HG02588 (cell line): ENCODE data around the gene GFOD1.
"Not testable (repeated sequence)": the region's sequence is repeated elsewhere in the genome, so short reads cannot be mapped to it uniquely, and the experiment has no call there.

Experiments
- ATAC-seq: cut with Tn5 transposase; IDR thresholded peaks from one replicate; pipeline ENCODE4 v1.9.1; 2021; ENCODE audit warnings: mild to moderate bottlenecking, moderate library complexity; ENCODE audit not compliant: unreplicated experiment

The GFOD1 gene

GRCh38 chr6:13511913-13512717 lies 24.7 kb upstream of the GFOD1 start:
- no peak for ATAC-seq

DNA sequence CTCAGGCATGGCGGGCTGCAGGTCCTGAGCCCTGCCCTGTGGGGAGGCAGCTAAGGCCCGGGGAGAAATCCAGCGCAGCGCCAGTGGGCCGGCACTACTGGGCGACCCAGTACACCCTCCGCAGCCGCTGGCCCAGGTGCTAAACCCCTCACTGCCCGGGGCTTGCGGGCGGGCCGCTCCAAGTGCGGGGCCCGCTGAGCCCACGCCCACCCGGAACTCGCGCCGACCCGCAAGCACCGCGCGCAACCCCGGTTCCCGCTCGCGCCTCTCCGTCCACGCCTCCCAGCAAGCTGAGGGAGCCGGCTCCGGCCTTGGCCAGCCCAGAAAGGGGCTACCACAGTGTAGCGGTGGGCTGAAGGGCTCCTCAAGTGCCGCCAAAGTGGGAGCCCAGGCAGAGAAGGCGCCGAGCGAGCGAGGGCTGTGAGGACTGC lies 23.8 kb upstream of the GFOD1 start:
- not testable (repeated sequence) for ATAC-seq

- ATAC-seq = not testable (repeated sequence)
Measured at GRCh38 chr6:13510433-13510832, 23.0 kb upstream of the GFOD1 start.

DNA sequence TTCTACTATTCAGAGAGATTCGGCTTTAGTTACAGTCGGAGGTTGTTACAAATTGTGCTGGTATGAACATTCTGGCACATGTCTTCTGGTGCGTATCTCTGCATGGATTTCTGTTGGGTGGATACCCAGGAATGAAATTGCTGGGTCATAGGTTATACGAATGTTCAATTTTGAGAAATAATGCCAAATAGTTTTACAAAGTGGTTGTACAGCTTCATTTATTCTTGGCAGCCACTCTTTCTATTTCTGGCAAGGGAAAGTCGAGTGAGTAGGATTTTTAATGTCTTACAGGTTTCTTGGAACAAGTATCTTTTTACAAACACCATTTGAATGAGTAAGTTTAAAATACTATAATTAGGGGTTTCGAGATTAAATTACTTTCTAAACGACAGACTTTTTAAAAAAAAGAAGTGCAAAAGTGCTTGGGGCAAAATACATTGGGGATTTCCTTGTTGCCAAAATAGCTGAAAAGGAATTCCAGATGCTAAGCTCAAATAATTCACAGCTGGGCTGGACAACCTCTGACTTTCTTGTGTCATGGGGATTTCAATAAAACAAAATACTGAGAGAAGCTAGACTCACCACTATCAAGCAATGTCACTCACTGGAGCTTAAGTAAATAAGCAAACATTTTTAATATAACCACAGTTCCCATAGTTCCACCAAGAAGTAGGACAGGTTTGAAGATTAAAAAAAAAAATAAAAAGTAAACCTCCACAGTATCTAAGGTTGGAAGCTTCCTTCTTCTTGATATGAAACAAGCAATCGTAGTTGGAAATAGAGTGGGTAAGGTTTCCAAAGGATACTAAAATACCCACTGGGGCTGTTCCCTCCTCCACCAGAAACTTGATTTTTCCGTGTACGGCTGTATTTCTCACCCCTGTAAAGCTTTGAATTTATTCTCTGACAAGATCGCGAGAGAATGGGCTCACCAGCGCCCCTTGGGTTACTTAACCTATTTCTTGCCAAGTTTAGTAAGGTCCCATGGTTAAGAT lies 21.6 kb upstream of the GFOD1 start:
- no peak for ATAC-seq

- ATAC-seq = no peak
Measured at GRCh38 chr6:13507306-13507860, 20.0 kb upstream of the GFOD1 start.

GRCh38 chr6:13505345-13505734 lies 17.9 kb upstream of the GFOD1 start:
- ATAC-seq = no peak

DNA sequence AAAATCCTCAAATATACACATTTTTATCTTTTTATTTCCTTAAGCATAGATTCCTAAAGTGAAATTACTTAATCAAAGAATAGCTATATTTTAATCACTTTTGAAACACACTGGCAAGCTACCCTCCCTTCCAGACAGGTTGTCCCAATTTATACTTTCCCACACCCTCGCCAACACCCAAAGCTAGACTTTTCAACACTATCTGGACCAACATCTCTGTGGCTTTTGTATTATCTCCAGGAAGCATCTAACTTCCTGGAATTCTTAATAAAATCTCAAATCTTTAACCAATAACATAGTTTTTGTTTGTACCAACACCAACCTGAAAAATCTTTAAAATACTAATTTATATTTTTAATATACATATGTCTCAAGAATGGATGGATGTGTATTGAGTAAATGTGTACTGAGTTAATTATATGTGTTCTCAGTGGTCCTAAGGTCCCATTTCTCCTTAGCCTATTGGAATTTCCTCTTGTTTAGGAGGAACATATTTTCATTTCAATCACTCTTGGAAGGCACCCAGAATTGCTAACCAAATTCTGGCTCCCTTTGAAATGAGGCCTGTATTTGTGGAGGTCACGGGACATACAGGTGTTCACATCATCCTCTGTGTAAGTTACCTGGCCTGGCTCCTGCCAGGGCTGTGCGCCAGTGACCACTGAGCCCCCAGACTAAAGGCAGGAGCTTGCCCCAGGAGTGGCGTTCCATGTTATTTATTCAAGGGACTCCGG lies 17.4 kb upstream of the GFOD1 start:
- ATAC-seq = no peak

DNA sequence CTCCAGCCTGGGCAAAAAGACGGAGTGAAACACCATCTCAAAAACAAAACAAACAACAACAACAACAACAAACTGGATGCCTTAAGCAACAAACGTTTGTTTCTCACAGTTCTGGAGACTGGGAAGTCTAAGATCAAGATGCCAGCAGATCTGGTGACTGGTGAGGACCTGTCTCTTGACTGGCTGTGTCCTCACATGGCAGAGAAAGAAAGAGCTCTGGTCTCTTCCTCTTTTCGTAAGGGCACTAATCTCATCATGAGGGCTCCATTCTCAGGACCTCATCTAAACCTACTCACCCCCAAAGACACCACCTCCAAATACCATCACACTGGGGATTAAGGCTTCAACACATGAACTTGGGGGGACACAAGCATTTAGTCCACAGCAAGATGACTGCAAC lies 13.5 kb upstream of the GFOD1 start:
- ATAC-seq = no peak

GRCh38 chr6:13500264-13500663 lies 12.9 kb upstream of the GFOD1 start:
- no peak for ATAC-seq

DNA sequence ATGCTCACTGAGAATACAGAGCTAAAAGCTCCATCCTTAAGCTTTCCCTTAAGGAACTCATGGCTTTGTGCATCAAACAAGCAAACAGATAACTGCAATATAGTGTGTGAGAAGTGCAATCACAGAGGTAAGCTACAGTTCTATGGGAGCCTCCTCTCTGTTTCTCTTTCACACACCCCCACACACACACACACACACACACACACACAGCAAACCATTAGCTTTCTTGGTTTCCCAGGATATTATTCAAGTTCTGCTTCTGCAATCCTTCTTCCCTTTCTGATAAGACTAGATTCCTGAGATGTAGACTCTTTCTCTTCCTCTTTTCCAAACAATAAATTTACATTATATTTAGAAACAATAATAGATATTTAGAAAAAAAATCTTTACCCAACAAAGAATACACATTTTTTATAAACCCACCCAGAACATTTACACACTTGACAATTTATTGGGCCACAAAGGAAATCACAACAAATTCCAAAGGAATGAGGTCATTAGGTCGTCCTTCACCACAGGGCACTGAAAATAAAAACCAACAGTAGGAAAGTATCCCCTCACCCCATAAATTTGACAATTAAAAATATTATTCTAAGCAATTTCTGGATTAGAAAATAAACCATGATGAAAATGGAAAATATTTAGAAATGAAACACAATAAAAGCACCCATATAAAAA lies 9.3 kb upstream of the GFOD1 start:
- ATAC-seq = no peak

- no peak for ATAC-seq
Measured at GRCh38 chr6:13495818-13496217, 8.4 kb upstream of the GFOD1 start.

DNA sequence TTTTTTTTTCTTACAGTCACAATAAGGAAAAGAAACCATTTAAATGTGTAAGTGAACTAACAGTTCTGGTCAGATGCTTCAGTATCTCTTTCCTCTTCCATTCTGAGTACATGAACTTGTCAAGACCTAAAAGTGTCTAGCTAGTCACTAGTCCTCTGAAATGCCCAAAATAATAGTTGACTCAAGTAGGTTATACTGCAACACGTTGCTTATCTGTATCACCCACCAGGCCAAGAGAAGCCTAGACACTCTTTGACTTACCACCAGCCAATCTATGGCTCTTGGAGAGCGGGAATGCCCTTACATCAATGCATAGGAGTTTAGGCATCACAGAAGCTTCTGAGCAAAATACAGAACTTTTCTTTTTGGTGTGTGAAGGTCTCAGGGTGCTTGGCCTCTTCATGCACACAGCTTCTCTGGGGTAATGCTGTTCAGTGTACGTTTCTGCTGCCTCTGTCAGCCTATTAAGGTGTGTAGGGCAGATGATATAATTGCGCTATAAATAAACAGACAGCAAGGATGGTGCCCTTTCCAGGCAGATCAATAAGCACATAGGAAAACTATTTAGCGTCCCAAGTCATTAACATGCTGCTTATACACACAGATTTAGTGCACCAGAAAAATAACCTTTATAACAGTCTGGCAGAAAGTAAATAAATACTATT lies 7.8 kb upstream of the GFOD1 start:
- ATAC-seq = no peak

GRCh38 chr6:13494137-13494536 lies 6.7 kb upstream of the GFOD1 start:
- no peak for ATAC-seq

DNA sequence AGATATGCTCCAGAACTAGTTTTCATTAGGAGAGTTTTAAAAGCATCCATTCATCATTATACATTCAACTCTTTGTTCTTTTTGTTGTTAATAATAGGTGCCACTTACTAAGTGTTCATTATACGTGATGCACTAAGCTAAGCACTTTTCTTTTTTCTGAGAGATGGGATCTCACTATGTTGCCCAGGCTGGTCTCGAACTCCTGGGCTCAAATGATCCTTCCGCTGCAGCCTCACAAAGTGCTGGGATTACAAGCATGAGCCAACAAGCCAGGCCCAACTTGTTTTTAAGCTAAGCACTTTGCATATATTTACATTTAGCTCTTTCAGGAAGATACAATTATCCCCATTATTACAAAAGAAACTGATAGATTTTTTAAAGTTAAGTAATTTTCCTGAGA lies 5.7 kb upstream of the GFOD1 start:
- ATAC-seq = no peak

GRCh38 chr6:13492357-13492756 lies 5.0 kb upstream of the GFOD1 start:
- ATAC-seq = no peak

DNA sequence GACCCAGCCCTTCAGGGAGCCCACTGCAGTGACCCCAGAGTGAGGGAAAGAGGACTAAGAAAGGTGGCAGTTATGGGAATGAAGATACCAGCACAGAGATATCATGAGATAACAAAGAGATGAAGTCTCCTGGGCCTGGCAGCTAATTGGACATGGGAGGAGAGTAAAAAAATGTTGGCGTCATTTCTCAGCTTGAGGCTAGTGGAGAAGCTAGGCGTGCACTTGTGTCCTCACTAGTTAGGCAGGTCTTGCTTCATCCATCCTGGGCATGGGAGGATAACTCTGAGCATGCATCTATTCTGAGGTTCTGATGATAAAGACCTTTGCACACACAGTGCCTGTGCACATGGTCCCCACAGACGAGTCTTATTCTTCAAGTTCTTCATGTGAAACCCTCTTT lies 4.1 kb upstream of the GFOD1 start:
- no peak for ATAC-seq

DNA sequence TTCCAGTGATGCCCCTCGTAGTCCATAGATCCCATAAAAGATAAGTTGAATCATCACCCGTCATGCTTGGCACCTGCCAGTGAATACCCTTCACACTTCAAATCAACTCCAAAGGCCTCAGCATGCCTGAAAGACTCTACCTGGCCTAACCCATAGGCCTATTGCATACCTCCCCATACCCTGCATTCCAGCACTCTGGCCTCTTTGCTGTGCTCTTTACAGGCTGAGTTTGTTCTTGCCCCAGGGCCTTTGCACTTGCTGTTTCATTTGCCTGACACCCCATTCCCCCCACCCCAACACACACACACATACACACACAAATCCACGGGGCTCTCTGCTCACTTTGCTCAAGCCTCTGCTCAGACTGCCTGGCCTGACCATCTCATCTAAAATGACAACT lies 3.0 kb upstream of the GFOD1 start:
- no peak for ATAC-seq

GRCh38 chr6:13488896-13489237 lies 1.5 kb upstream of the GFOD1 start:
- ATAC-seq = no peak

DNA sequence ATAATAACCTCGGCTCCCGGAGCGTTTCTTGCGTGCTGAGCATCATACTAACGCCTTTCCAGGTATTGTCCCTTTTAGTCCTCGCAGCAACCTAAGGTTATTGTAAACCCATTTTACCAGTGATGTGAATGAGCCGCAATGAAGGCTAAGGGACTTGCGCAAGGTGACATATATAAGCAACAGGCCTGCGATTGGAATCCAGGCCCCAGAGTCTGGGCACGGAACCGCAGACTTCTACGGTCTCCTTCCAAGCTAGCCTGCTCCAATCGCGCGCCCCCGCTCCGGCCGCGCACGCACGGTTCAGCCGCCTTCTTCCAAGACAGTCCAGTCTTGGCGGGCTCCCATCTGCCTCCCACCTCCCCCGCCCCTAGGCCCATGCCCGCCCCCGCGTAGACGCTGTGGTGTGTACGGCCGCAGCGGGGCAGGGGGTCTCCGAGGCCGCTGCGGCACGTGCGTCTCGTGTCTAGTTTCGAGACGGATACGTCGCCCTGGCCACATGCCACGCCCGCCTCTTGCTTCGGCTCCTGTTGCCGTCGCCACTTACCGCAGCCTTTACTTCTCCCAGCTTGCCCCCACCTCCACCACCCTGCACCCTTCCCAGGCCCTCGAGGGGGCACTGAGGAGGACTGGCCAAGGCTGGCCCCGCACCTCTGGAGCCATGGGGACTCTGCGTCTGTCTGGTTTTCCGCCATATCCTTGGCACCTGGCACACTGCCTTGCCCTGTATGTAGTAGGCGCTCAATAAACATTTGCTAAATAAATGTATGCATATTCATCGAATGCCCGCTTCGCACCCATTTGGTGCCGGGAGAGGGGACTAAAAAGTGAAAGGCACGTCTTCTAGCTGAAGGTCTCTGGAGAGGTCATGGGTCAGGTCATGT lies 855 bp upstream of the GFOD1 start:
- no peak for ATAC-seq
